ENCODE data around the gene LMO7.
"Not testable (repeated sequence)": the region's sequence is repeated elsewhere in the genome, so short reads cannot be mapped to it uniquely, and the experiment has no call there.

Gene LMO7

DNA sequence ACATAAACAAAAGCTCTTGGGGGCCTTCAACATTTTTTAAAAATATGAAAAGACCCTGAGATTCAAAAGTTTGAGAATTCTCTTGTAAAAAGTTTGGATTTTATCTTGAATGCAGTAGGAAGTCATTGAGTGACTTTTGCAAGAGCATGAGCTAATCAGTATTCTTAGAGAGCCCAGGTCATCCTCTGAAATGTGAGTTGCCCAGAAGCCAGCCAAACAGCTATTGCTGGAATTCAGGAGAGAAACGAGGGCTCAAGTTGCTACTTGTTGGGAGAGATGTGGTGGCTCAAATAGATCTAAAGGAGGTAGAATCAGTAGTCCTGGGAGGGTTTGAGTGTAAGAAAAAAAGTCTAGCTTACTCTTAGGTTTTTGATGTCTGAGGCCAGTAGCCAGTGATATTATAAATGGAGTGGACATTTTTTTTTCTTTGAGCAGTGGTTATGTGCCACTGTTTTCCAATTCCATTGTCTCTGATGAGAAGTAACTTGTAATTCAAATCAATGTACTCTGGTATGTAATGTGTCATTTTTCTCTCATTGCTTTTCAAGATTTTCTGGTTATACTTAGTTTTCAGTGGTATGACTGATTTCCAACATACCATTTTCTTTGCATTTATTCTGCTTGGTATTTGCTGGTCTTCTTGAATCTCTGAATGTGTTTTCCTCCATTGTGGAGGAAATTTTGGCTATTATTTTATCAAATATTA lies 30.7 kb downstream of the LMO7 start:
- H3K27ac ChIP-seq (ENCODE audit: insufficient read depth, low read depth, low read length, poor library complexity, severe bottlenecking) = no peak overlapping the region
- no peaks in the 10 kb centered on the region for H3K9me3 ChIP-seq (ENCODE audit: control insufficient read depth, low read length)
- 71 to 73% methylated on average over 1 of the region's 1 CpG for WGBS, 2 experiments
- H3K4me3 ChIP-seq (ENCODE audit: insufficient read depth, low read depth, low read length) = no peak overlapping the region
- H3K27me3 ChIP-seq (ENCODE audit: control insufficient read depth, insufficient read depth, low read length, poor library complexity, severe bottlenecking) = no peaks in the 10 kb centered on the region
- H3K4me1 ChIP-seq (ENCODE audit: control insufficient read depth, insufficient read depth, low read length) = no peaks in the 10 kb centered on the region
- H3K36me3 ChIP-seq (ENCODE audit: control insufficient read depth, insufficient read depth, low read length) = no peaks in the 10 kb centered on the region

DNA sequence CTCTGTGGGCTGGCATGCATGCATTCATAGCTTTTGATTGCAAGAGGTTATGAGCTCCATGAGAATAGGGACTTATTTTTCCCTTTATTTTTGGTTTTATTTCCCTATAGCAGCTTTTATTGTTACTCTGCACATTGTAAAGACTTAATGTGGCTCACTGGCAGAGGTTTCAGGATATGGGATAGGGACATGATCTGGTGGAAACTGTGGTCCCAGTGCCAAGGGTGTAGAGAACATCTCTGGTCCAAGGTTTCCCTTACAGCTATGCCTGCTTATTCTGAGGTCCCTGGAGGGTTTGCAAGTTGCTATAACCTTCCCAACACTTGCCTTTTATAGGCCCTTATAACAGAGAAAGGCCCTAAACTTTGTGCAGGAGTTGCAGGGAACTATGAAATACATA lies 33.6 kb downstream of the LMO7 start:
- H3K4me1 ChIP-seq (ENCODE audit: control insufficient read depth, insufficient read depth, low read length) = no peaks in the 10 kb centered on the region
- no peak overlapping the region for H3K27ac ChIP-seq (ENCODE audit: insufficient read depth, low read depth, low read length, poor library complexity, severe bottlenecking)
- H3K9me3 ChIP-seq (ENCODE audit: control insufficient read depth, low read length) = no peaks in the 10 kb centered on the region
- H3K4me3 ChIP-seq (ENCODE audit: insufficient read depth, low read depth, low read length) = no peak overlapping the region
- H3K27me3 ChIP-seq (ENCODE audit: control insufficient read depth, insufficient read depth, low read length, poor library complexity, severe bottlenecking) = no peaks in the 10 kb centered on the region
- H3K36me3 ChIP-seq (ENCODE audit: control insufficient read depth, insufficient read depth, low read length) = no peaks in the 10 kb centered on the region

DNA sequence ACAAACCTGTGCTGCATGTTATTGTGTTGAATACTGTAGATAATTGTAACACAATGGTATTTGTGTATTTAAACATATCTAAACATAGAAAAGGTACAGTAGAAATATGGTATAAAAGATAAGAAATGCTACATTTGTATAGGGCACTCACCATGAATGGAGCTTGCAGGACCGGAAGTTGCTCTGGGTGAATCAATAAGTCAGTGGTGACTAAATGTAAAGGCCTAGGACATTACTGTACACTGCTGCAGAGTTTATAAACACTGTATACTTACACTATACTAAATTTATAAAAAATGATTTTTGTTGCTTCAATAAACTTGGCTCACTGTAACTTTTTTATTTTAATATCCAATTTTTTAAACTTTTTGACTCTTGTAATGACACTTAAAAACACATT lies 34.4 kb downstream of the LMO7 start:
- Histone ChIP-seq H3K27me3 (ENCODE audit: control insufficient read depth, insufficient read depth, low read length, poor library complexity, severe bottlenecking) (no peaks in the 10 kb centered on the region), H3K9me3 (ENCODE audit: control insufficient read depth, low read length) (no peaks in the 10 kb centered on the region), H3K4me1 (ENCODE audit: control insufficient read depth, insufficient read depth, low read length) (no peaks in the 10 kb centered on the region), H3K4me3 (ENCODE audit: insufficient read depth, low read depth, low read length) (no peak overlapping the region), H3K27ac (ENCODE audit: insufficient read depth, low read depth, low read length, poor library complexity, severe bottlenecking) (no peak overlapping the region), H3K36me3 (ENCODE audit: control insufficient read depth, insufficient read depth, low read length) (no peaks in the 10 kb centered on the region)
- 94 to 100% methylated on average over 1 of the region's 1 CpG for WGBS, 2 experiments

DNA sequence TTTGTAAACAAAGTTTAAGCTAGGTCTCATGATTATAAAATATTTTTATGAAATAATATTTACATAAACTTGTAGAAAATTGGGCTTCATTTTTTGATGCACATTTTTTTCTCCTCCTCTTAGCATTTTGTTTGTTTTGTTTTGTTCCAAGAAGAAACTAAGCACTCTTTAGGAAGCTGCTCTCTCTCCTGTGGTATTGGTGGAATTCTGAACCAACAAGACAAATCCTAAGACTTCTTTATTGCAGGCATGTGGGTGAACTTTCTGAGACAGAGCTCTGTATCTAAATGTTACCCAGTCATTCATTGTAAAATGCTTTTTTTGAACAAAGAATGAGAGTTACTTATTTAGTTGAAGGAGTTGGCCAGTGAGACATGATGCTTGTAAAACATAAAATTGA lies 39.3 kb downstream of the LMO7 start:
- no peak overlapping the region for H3K27ac ChIP-seq (ENCODE audit: insufficient read depth, low read depth, low read length, poor library complexity, severe bottlenecking)
- no peaks in the 10 kb centered on the region for H3K36me3 ChIP-seq (ENCODE audit: control insufficient read depth, insufficient read depth, low read length)
- no peaks in the 10 kb centered on the region for H3K4me1 ChIP-seq (ENCODE audit: control insufficient read depth, insufficient read depth, low read length)
- no peaks in the 10 kb centered on the region for H3K9me3 ChIP-seq (ENCODE audit: control insufficient read depth, low read length)
- no peak overlapping the region for H3K4me3 ChIP-seq (ENCODE audit: insufficient read depth, low read depth, low read length)
- H3K27me3 ChIP-seq (ENCODE audit: control insufficient read depth, insufficient read depth, low read length, poor library complexity, severe bottlenecking) = no peaks in the 10 kb centered on the region

DNA sequence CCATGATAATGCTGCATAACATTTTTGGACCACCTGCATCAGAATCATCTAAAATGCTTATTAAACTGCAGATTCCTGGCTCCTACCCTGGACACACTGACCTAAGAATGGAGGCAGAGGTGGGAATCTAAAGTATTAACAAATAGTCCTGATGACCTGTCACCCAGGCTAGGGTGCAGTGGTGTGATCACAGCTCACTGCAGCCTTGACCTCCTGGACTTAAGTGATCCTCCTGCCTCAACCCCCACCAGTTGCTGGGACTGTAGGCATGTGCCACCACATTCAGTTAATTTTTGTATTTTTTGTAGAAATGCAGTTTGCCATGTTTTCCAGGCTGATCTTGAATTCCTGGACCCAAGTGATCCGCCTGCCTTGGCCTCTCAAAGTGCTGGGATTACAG lies 43.3 kb downstream of the LMO7 start:
- Histone ChIP-seq H3K27ac (ENCODE audit: insufficient read depth, low read depth, low read length, poor library complexity, severe bottlenecking) (no peak overlapping the region), H3K36me3 (ENCODE audit: control insufficient read depth, insufficient read depth, low read length) (no peaks in the 10 kb centered on the region), H3K9me3 (ENCODE audit: control insufficient read depth, low read length) (no peaks in the 10 kb centered on the region), H3K4me3 (ENCODE audit: insufficient read depth, low read depth, low read length) (no peak overlapping the region), H3K4me1 (ENCODE audit: control insufficient read depth, insufficient read depth, low read length) (no peaks in the 10 kb centered on the region), H3K27me3 (ENCODE audit: control insufficient read depth, insufficient read depth, low read length, poor library complexity, severe bottlenecking) (no peaks in the 10 kb centered on the region)
- WGBS, 2 experiments = 79 to 87% methylated on average over 1 of the region's 1 CpG

DNA sequence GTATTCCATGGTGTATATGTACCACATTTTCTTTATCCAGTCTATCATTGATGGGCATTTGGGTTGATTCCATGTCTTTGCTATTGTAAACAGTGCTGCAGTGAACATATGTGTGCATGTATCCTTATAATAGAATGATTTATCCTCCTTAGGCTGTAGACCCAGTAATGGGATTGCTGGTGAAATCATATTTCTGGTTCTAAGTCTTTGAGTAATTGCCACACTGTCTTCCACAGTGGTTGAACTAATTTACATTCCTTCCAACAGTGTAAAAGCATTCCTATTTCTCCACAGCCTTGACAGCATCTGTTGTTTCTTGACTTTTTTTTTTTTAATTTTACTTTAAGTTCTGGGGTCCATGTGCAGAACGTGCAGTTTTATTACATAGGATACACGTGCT lies 44.1 kb downstream of the LMO7 start:
- not testable (repeated sequence) for H3K4me3 ChIP-seq (ENCODE audit: insufficient read depth, low read depth, low read length); H3K9me3 ChIP-seq (ENCODE audit: control insufficient read depth, low read length); H3K27ac ChIP-seq (ENCODE audit: insufficient read depth, low read depth, low read length, poor library complexity, severe bottlenecking); H3K4me1 ChIP-seq (ENCODE audit: control insufficient read depth, insufficient read depth, low read length); H3K36me3 ChIP-seq (ENCODE audit: control insufficient read depth, insufficient read depth, low read length); H3K27me3 ChIP-seq (ENCODE audit: control insufficient read depth, insufficient read depth, low read length, poor library complexity, severe bottlenecking)
- 89 to 98% methylated on average over 2 of the region's 2 CpGs for WGBS, 2 experiments

DNA sequence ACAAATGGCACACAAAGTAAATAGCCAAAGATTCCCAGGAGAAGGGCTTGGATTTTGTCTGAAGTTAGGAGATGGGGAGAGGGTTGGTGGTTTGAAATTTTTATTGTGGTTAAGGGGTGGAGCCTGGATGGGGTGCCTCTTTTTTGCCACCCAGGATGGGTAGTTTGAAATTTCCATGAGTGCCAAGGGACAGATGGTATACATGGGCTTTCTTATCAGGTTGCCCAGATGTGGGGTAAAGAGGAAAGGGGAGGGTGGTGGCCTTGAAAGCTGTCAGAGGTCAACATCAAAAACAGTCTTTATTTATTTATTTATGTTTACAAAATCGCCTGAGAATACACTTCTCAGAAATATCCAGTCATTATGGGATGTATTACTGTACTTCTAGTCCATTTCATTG lies 46.2 kb downstream of the LMO7 start:
- H3K4me1 ChIP-seq (ENCODE audit: control insufficient read depth, insufficient read depth, low read length) = no peaks in the 10 kb centered on the region
- WGBS, 2 experiments = 58% methylated on average over 1 of the region's 1 CpG; no CpG with 5 or more reads in 1 of the 2 experiments
- no peak overlapping the region for H3K4me3 ChIP-seq (ENCODE audit: insufficient read depth, low read depth, low read length)
- H3K27ac ChIP-seq (ENCODE audit: insufficient read depth, low read depth, low read length, poor library complexity, severe bottlenecking) = no peak overlapping the region
- no peaks in the 10 kb centered on the region for H3K36me3 ChIP-seq (ENCODE audit: control insufficient read depth, insufficient read depth, low read length)
- no peaks in the 10 kb centered on the region for H3K9me3 ChIP-seq (ENCODE audit: control insufficient read depth, low read length)
- no peaks in the 10 kb centered on the region for H3K27me3 ChIP-seq (ENCODE audit: control insufficient read depth, insufficient read depth, low read length, poor library complexity, severe bottlenecking)

DNA sequence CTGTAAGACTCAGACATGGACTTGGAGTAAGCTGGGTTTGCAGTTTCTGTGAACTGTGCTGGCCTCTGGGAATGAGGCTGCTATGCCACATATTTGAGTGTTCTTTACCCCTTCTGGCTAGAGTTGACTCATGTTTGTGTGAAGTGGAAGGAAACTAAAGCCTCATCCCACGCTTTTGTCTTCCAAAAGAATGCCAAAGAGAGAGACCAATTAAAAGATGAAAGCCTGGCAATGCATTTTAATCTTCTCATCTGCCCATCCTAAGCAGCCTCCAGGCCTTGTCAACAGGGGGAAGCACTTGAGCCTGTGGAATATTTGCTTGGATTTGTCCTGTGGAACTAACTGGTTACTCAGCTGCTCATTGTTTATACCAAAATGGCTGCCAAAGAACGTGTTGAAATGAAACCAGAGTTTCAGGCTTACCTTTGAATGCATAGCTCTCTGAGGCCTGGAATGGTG lies 49.1 kb downstream of the LMO7 start:
- Histone ChIP-seq H3K27ac (ENCODE audit: insufficient read depth, low read depth, low read length, poor library complexity, severe bottlenecking) (no peak overlapping the region), H3K4me3 (ENCODE audit: insufficient read depth, low read depth, low read length) (no peak overlapping the region)
- WGBS, 2 experiments = 62 to 70% methylated on average over 2 of the region's 2 CpGs

DNA sequence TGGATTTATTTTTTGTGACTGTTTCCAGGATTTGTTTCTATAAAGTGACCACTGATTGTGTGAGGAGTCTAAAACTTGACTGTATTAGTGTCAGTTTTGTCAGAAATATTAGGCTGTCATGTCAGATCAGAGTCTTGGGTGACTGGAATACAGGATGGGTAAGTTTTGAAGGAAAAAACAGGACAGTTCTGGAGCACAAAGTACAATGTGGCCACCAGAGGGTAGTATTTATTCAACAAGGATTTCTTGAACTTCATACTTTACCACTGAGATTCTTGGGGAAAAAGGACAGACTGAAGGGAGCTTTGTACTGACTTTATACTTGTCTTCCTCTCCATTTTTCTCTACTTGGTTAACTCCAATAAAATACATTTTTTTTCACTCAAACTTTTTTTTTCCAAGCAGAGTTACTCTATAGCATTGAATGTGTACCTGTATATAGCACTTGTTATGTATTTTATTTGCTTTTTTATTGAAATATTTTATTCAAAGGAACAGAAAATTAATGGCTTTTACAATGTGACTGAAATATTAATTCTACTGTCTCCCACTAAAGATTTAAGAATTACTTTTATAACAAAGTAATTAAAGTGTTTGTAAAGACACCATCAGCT lies 51.1 kb downstream of the LMO7 start:
- H3K36me3 ChIP-seq (ENCODE audit: control insufficient read depth, insufficient read depth, low read length) = no peaks in the 10 kb centered on the region
- H3K4me1 ChIP-seq (ENCODE audit: control insufficient read depth, insufficient read depth, low read length) = no peaks in the 10 kb centered on the region
- no peak overlapping the region for H3K4me3 ChIP-seq (ENCODE audit: insufficient read depth, low read depth, low read length)
- H3K27me3 ChIP-seq (ENCODE audit: control insufficient read depth, insufficient read depth, low read length, poor library complexity, severe bottlenecking) = no peaks in the 10 kb centered on the region
- H3K9me3 ChIP-seq (ENCODE audit: control insufficient read depth, low read length) = no peaks in the 10 kb centered on the region
- no peak overlapping the region for H3K27ac ChIP-seq (ENCODE audit: insufficient read depth, low read depth, low read length, poor library complexity, severe bottlenecking)

More for the DNA sequence above, 49.1 kb downstream of the LMO7 start:
- Histone ChIP-seq H3K36me3 (ENCODE audit: control insufficient read depth, insufficient read depth, low read length) (no peaks in the 10 kb centered on the region), H3K9me3 (ENCODE audit: control insufficient read depth, low read length) (no peaks in the 10 kb centered on the region), H3K27me3 (ENCODE audit: control insufficient read depth, insufficient read depth, low read length, poor library complexity, severe bottlenecking) (no peaks in the 10 kb centered on the region), H3K4me1 (ENCODE audit: control insufficient read depth, insufficient read depth, low read length) (no peaks in the 10 kb centered on the region)

DNA sequence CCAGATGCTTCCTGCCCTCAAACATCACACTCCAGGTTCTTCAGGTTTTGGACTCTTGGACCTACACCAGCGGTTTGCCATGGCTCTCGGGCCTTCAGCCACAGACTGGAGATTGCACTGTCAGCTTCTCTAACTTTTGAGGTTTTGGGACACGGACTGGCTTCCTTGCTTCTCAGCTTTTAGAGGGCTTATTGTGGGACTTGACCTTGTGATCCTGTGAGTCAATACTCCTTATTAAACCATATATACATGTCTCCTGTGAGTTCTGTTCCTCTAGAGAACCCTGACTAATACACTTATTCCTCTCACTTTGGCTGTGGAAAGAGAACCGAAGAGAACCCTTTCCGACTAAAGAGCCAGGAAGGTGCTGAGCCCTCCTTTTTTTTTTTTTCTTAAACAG lies 53.6 kb downstream of the LMO7 start:
- no peaks in the 10 kb centered on the region for H3K36me3 ChIP-seq (ENCODE audit: control insufficient read depth, insufficient read depth, low read length)
- no peak overlapping the region for H3K4me3 ChIP-seq (ENCODE audit: insufficient read depth, low read depth, low read length)
- 83 to 85% methylated on average over 5 of the region's 5 CpGs for WGBS, 2 experiments
- no peaks in the 10 kb centered on the region for H3K27me3 ChIP-seq (ENCODE audit: control insufficient read depth, insufficient read depth, low read length, poor library complexity, severe bottlenecking)
- no peaks in the 10 kb centered on the region for H3K9me3 ChIP-seq (ENCODE audit: control insufficient read depth, low read length)
- no peak overlapping the region for H3K27ac ChIP-seq (ENCODE audit: insufficient read depth, low read depth, low read length, poor library complexity, severe bottlenecking)
- no peaks in the 10 kb centered on the region for H3K4me1 ChIP-seq (ENCODE audit: control insufficient read depth, insufficient read depth, low read length)
